ENCODE measurements around the gene TRIO.

TRIO gene

DNA sequence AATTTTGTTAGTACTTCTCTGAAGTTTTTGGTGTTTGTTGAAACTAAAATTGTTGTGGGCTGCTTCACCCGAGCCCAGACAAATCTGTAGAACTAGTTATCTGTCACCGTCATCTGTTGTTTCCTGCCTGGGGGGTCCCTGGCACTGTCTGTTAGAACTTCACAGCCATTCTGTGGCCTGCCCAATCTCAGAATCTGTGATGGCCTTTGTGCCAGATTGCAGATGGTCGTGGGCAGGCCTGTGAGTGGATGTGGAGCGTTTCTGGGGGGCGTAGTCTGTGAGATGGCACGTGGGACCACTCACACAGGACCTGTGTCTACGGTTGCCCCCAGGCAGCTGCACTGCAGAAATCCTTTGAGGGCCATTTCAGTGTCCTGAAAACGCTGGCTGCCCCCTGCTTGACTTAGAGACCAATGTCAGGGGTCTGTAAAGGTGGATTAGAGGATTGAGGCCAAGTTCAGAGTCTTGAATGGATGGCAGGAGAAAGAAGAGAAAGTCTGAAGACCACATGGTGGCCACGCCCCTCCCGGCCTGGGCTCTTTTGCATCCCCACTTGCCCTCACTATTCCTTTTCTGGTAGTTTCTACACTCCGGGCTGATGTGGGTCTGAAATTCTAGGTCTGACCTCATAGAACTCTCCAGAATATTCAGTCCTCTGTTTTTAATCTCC, 38.3 kb downstream of the TRIO start:
- TF ChIP-seq, protein P1, sequence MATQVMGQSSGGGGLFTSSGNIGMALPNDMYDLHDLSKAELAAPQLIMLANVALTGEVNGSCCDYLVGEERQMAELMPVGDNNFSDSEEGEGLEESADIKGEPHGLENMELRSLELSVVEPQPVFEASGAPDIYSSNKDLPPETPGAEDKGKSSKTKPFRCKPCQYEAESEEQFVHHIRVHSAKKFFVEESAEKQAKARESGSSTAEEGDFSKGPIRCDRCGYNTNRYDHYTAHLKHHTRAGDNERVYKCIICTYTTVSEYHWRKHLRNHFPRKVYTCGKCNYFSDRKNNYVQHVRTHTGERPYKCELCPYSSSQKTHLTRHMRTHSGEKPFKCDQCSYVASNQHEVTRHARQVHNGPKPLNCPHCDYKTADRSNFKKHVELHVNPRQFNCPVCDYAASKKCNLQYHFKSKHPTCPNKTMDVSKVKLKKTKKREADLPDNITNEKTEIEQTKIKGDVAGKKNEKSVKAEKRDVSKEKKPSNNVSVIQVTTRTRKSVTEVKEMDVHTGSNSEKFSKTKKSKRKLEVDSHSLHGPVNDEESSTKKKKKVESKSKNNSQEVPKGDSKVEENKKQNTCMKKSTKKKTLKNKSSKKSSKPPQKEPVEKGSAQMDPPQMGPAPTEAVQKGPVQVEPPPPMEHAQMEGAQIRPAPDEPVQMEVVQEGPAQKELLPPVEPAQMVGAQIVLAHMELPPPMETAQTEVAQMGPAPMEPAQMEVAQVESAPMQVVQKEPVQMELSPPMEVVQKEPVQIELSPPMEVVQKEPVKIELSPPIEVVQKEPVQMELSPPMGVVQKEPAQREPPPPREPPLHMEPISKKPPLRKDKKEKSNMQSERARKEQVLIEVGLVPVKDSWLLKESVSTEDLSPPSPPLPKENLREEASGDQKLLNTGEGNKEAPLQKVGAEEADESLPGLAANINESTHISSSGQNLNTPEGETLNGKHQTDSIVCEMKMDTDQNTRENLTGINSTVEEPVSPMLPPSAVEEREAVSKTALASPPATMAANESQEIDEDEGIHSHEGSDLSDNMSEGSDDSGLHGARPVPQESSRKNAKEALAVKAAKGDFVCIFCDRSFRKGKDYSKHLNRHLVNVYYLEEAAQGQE (IDR thresholded peaks at IDR 0.05; ENCODE audit: insufficient read depth in 1 of 2, low read depth in 2 of 2, low read length in 2 of 2), result no peak
- TF ChIP-seq TAF1 (IDR thresholded peaks at IDR 0.05; ENCODE audit: borderline replicate concordance, insufficient read depth, low read length) (no peak), SIN3A (IDR thresholded peaks at IDR 0.05; ENCODE audit: borderline replicate concordance, insufficient read depth, low read length) (no peak), FOXP2 (optimal IDR thresholded peaks at IDR 0.05; ENCODE audit: borderline replicate concordance, extremely low read depth, extremely low read length, insufficient read depth) (no peak), POLR2AphosphoS5 (IDR thresholded peaks at IDR 0.05; ENCODE audit: low read depth, low read length) (no peak)

DNA sequence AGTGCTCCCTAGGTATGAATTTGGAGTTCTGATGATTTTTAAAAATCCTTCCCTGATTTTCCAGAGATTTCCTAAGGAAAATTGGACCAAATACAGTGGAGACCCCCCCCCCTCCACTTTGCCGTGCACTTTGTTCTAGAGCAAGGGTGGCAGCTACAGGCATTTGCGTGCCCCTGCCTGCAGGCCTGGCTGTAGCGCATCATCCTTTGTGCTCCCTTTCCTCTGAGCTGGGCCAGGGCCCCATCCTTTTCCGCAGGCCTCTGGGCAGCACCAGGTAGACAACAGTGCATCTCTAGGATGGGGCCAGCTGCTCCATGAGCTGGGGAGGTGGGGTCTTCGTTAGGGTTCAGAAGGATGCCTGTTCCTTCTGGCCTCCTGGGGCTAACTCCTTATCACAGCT, 39.6 kb downstream of the TRIO start:
- no peak for TF ChIP-seq SIN3A (IDR thresholded peaks at IDR 0.05; ENCODE audit: borderline replicate concordance, insufficient read depth, low read length)
- TF ChIP-seq FOXP2 (optimal IDR thresholded peaks at IDR 0.05; ENCODE audit: borderline replicate concordance, extremely low read depth, extremely low read length, insufficient read depth), result no peak
- no peak for TF ChIP-seq TAF1 (IDR thresholded peaks at IDR 0.05; ENCODE audit: borderline replicate concordance, insufficient read depth, low read length)
- TF ChIP-seq, protein P1 (IDR thresholded peaks at IDR 0.05; ENCODE audit: insufficient read depth in 1 of 2, low read depth in 2 of 2, low read length in 2 of 2), result no peak
- TF ChIP-seq POLR2AphosphoS5 (IDR thresholded peaks at IDR 0.05; ENCODE audit: low read depth, low read length), result no peak

DNA sequence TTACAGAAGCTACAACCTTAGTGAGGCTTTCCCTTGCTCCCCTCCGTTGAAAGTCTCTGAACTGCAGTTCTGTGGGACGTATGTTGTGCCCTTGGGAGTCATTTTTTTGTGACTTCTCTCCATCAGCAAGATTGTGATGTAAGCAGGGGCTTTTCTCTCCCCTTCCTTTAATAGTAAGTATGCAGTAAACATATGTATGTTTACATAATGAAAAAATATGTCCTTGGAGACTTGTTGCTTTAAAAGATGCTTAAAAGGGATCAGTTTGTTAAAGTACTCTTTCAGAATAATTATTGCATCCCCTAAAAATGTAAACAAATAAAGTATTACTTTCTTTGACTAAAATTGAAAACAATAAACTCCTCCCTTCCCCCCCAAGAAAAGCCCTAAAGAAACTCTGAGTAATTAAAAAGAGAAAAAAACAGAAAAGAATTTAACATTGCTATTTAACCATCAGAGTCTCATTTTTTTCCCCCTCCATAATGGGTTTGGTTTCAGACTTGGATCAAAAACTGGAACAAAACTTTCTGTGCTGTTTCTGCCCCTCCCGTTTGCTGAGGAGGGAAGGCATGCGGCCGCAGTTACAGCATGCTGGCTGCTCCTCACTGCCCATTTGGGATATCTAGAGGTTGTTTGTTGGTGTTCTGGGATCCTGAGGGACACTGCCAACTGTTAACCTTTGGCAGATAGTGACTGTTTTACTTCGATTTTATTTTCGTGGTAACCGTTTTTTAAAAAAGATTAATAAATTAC, 40.2 kb downstream of the TRIO start:
- no peak for TF ChIP-seq SIN3A (IDR thresholded peaks at IDR 0.05; ENCODE audit: borderline replicate concordance, insufficient read depth, low read length)
- TF ChIP-seq FOXP2 (optimal IDR thresholded peaks at IDR 0.05; ENCODE audit: borderline replicate concordance, extremely low read depth, extremely low read length, insufficient read depth), result no peak
- TF ChIP-seq, protein P1 (IDR thresholded peaks at IDR 0.05; ENCODE audit: insufficient read depth in 1 of 2, low read depth in 2 of 2, low read length in 2 of 2), result no peak
- TF ChIP-seq TAF1 (IDR thresholded peaks at IDR 0.05; ENCODE audit: borderline replicate concordance, insufficient read depth, low read length), result no peak
- TF ChIP-seq POLR2AphosphoS5 (IDR thresholded peaks at IDR 0.05; ENCODE audit: low read depth, low read length), result no peak

- TF ChIP-seq POLR2AphosphoS5 (IDR thresholded peaks at IDR 0.05; ENCODE audit: low read depth, low read length) (no peak), SIN3A (IDR thresholded peaks at IDR 0.05; ENCODE audit: borderline replicate concordance, insufficient read depth, low read length) (no peak), FOXP2 (optimal IDR thresholded peaks at IDR 0.05; ENCODE audit: borderline replicate concordance, extremely low read depth, extremely low read length, insufficient read depth) (no peak), TAF1 (IDR thresholded peaks at IDR 0.05; ENCODE audit: borderline replicate concordance, insufficient read depth, low read length) (no peak)
- TF ChIP-seq, protein P1 (IDR thresholded peaks at IDR 0.05; ENCODE audit: insufficient read depth in 1 of 2, low read depth in 2 of 2, low read length in 2 of 2), result no peak
These were observed 40.9 kb downstream of the TRIO start for GRCh38 chr5:14184082-14184481.

Measured in PFSK-1 (cell line).